ENCODE data around the gene RIPPLY2.

DNA sequence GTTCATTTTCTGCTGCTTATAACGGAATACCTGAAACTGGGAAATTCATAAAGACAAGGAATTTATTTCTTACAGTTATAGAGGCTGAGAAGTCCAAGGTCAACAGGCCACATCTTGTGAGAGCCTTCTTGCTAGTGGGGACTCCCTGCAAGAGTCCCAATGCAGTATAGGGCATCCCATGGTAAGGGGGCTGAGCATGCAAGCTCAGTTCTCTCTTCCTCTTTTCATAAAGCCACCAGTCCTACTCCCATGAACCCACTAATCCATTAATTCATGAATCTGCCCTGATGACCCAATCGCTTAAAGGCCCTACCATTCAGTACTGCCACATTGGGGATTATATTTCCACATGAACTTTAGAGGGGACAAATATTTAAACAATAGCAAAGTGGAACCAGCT, 32.8 kb downstream of the RIPPLY2 start:
- TF ChIP-seq POLR2AphosphoS5 (IDR thresholded peaks at IDR 0.05; ENCODE audit: low read depth, low read length) = no peak
- TF ChIP-seq, protein P1, sequence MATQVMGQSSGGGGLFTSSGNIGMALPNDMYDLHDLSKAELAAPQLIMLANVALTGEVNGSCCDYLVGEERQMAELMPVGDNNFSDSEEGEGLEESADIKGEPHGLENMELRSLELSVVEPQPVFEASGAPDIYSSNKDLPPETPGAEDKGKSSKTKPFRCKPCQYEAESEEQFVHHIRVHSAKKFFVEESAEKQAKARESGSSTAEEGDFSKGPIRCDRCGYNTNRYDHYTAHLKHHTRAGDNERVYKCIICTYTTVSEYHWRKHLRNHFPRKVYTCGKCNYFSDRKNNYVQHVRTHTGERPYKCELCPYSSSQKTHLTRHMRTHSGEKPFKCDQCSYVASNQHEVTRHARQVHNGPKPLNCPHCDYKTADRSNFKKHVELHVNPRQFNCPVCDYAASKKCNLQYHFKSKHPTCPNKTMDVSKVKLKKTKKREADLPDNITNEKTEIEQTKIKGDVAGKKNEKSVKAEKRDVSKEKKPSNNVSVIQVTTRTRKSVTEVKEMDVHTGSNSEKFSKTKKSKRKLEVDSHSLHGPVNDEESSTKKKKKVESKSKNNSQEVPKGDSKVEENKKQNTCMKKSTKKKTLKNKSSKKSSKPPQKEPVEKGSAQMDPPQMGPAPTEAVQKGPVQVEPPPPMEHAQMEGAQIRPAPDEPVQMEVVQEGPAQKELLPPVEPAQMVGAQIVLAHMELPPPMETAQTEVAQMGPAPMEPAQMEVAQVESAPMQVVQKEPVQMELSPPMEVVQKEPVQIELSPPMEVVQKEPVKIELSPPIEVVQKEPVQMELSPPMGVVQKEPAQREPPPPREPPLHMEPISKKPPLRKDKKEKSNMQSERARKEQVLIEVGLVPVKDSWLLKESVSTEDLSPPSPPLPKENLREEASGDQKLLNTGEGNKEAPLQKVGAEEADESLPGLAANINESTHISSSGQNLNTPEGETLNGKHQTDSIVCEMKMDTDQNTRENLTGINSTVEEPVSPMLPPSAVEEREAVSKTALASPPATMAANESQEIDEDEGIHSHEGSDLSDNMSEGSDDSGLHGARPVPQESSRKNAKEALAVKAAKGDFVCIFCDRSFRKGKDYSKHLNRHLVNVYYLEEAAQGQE (IDR thresholded peaks at IDR 0.05; ENCODE audit: insufficient read depth in 1 of 2, low read depth in 2 of 2, low read length in 2 of 2) = no peak
